Measurements from ENCODE around the gene DDX3X. TPM values are rescaled to one million over a fixed set of nuclear protein-coding genes. Genes with fewer than 3 reads are reported as not detected.

Gene DDX3X
- total and polyA plus RNA-seq, 12 donors: 59.4 to 391 (median 202) TPM

Small RNAs within 50 kb of the gene (small RNA-seq; reads per million reads assigned to genes)
- gene RF00019 (0 reads per million in 2 donors), gene RNA5SP502 (0.08 to 0.12 reads per million in 2 donors)

Other genes with a start within 250 kb of the DDX3X start
- gene USP9X, start 248.7 kb upstream of the DDX3X start, total RNA-seq: 100 to 1,000 TPM in 2 of 9 donors, 10 to 100 TPM in 7; 79.7 to 143 (median 88.6) TPM
- 10 to 100 TPM; 12.6 to 47.0 (median 12.6) TPM for gene USP9X, start 248.7 kb upstream of the DDX3X start, polyA plus RNA-seq
- gene NYX, start 113.2 kb downstream of the DDX3X start, total RNA-seq: not detected
- not detected for gene NYX, start 113.2 kb downstream of the DDX3X start, polyA plus RNA-seq